Right atrium auricular region (tissue), 2 donors: ENCODE data around the gene IL31. TPM values are rescaled to one million over a fixed set of nuclear protein-coding genes. Genes with fewer than 3 reads are reported as not detected.

Source experiments
- DNase-seq: peaks from one replicate; pipeline ENCODE4 v3.0.0-alpha.2; 2019; ENCODE audit warnings: low spot score
- H3K27ac ChIP-seq, 2 donors: fragments of 200-600 bp; sonication (generic); 1 replicate in 1 of 2; 2 replicates in 1 of 2; pipeline ENCODE4 v1.5.1; 2016 to 2019
- H3K27me3 ChIP-seq, 2 donors: fragments of 200-600 bp; sonication (generic); one replicate each; pipeline versions ENCODE4 v1.5.1 to v1.6.0; 2017 to 2019
- H3K36me3 ChIP-seq: fragments of 200-600 bp; sonication (generic); one replicate; pipeline ENCODE4 v1.5.1; 2016
- H3K4me1 ChIP-seq, 2 donors: fragments of 200-600 bp; sonication (generic); one replicate each; pipeline versions ENCODE4 v1.5.1 to v1.6.0; 2017 to 2019
- H3K4me3 ChIP-seq, 2 donors: fragments of 200-600 bp; sonication (generic); 1 replicate in 1 of 2; 2 replicates in 1 of 2; pipeline ENCODE4 v1.5.1; 2017 to 2019; ENCODE audit warnings: mild to moderate bottlenecking in 1 of 2, moderate library complexity in 1 of 2
- H3K9me3 ChIP-seq, 2 donors: fragments of 200-600 bp; sonication (generic); one replicate each; pipeline ENCODE4 v1.5.1; 2019
- total RNA-seq, 2 donors: library from RNA; depleted of rRNA; stranded (reverse); fragments of >200 nt; gene quantifications; one replicate each; pipeline ENCODE4 v1.1.0, GENCODE V29; 2016
- TF ChIP-seq, protein P1 (sequence below), 2 donors: fragments of 200-600 bp; sonication (generic); IDR thresholded peaks; one replicate each; pipeline ENCODE4 v1.5.1; 2019; ENCODE audit warnings: antibody characterized with exemption in 2 of 2

IL31 gene
- not detected for total RNA-seq

- no peak for DNase-seq
- TF ChIP-seq, protein P1, sequence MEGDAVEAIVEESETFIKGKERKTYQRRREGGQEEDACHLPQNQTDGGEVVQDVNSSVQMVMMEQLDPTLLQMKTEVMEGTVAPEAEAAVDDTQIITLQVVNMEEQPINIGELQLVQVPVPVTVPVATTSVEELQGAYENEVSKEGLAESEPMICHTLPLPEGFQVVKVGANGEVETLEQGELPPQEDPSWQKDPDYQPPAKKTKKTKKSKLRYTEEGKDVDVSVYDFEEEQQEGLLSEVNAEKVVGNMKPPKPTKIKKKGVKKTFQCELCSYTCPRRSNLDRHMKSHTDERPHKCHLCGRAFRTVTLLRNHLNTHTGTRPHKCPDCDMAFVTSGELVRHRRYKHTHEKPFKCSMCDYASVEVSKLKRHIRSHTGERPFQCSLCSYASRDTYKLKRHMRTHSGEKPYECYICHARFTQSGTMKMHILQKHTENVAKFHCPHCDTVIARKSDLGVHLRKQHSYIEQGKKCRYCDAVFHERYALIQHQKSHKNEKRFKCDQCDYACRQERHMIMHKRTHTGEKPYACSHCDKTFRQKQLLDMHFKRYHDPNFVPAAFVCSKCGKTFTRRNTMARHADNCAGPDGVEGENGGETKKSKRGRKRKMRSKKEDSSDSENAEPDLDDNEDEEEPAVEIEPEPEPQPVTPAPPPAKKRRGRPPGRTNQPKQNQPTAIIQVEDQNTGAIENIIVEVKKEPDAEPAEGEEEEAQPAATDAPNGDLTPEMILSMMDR (IDR thresholded peaks at IDR 0.05), result no peak
- H3K4me3 ChIP-seq, result no peak within 1 kb of the TSS
- no peaks in the 10 kb centered on the region for H3K36me3 ChIP-seq
- no peaks in the 10 kb centered on the region for H3K4me1 ChIP-seq
- no peaks in the 10 kb centered on the region for H3K27me3 ChIP-seq
- H3K9me3 ChIP-seq, result no peaks in the 10 kb centered on the region
- no peak within 1 kb of the TSS for H3K27ac ChIP-seq
These were observed at the start of gene IL31 for GRCh38 chr12:122174155-122174845. Gene IL31, minus strand, starts transcription at chr12:122174221. Its CDS starts 49 bp downstream, at chr12:122174172.

GRCh38 chr12:122216445-122216844 is 42.4 kb upstream of the IL31 start:
- H3K27me3 ChIP-seq, result no peaks in the 10 kb centered on the region
- DNase-seq, result no peak
- no peak overlapping the region for H3K4me3 ChIP-seq
- TF ChIP-seq, protein P1 (IDR thresholded peaks at IDR 0.05), result no peak
- H3K4me1 ChIP-seq, result no peaks in the 10 kb centered on the region
- peaks cover 72% of the 10 kb centered on the region for H3K36me3 ChIP-seq
- H3K27ac ChIP-seq, result no peak overlapping the region
- no peaks in the 10 kb centered on the region for H3K9me3 ChIP-seq

DNA sequence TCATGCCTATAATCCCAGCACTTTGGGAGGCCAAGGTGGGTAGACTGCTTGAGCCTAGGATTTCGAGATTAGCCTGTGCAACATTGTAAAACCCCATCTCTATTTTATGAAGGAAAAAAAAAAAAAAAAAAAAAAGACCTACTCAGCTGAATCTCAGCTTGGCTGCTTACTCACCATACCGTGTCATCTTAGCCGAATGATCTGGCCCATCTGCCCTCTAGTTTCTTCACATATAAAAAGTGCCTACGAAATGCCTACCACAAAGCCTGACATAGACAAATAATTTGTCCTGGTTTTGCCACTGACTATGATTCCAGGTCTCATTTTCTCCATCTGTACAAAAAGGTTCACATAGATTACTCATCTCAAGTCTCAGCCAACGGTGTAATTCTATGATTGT is 41.8 kb upstream of the IL31 start:
- no peaks in the 10 kb centered on the region for H3K9me3 ChIP-seq
- H3K36me3 ChIP-seq, result peaks cover 78% of the 10 kb centered on the region
- H3K27ac ChIP-seq, result no peak overlapping the region
- no peaks in the 10 kb centered on the region for H3K4me1 ChIP-seq
- no peaks in the 10 kb centered on the region for H3K27me3 ChIP-seq
- TF ChIP-seq, protein P1 (IDR thresholded peaks at IDR 0.05), result no peak
- DNase-seq, result no peak
- H3K4me3 ChIP-seq, result no peak overlapping the region

DNA sequence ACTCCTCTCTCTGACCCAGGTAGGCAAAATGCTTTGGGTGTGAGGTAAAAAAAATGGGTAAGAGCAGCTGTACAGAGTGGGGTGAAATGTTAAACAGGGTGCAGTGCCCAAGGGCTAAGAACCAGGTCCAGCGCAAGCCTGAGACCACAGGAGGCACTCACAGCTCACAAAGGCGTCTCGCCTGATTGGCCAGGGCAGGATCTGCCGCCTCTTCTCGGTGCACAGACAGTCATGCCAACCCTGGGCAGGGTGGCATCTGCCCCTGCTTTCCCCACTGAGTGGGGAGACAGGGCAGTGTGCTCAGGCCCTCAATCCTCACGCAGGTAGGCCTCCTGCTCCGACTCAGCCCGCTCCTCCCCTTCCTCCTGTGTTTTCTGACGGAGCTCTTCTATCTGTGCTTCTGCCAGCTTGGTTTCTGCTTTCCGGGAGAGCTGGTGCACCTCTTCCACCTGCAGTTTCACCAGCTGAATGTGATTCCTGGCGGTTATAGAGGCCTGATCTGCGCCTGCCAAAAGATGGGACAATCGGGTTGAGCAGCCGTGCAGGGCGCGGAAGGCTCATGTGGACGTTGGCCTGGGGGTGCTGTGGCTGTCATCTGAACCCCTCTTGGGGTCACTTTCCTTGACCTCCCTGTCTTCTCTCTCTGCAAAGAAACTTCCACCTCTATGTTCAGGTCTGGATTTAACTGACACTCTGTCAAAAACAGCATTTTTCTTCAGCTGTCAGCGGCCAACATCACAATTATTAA is 34.2 kb upstream of the IL31 start:
- Histone ChIP-seq H3K27me3 (peaks cover 0 to 16% of the 10 kb centered on the region in 2 donors), H3K36me3 (peaks cover 62% of the 10 kb centered on the region), H3K4me3 (no peak overlapping the region), H3K9me3 (no peaks in the 10 kb centered on the region), H3K27ac (no peak overlapping the region), H3K4me1 (peaks cover 0 to 14% of the 10 kb centered on the region in 2 donors)
- TF ChIP-seq, protein P1 (IDR thresholded peaks at IDR 0.05), result no peak
- DNase-seq, result no peak

GRCh38 chr12:122207391-122207790 is 33.4 kb upstream of the IL31 start:
- H3K4me3 ChIP-seq, result no peak overlapping the region
- DNase-seq, result no peak
- TF ChIP-seq, protein P1 (IDR thresholded peaks at IDR 0.05), result no peak
- H3K36me3 ChIP-seq, result peaks cover 53% of the 10 kb centered on the region
- H3K27me3 ChIP-seq, result peaks cover 0 to 23% of the 10 kb centered on the region in 2 donors
- H3K27ac ChIP-seq, result no peak overlapping the region
- no peaks in the 10 kb centered on the region for H3K9me3 ChIP-seq
- peaks cover 0 to 20% of the 10 kb centered on the region in 2 donors for H3K4me1 ChIP-seq
